ENCODE results near the gene PRR14L. TPM values are rescaled to one million over a fixed set of nuclear protein-coding genes. Genes with fewer than 3 reads are reported as not detected.

PRR14L gene
- polyA plus RNA-seq, 1 donor from 2014 or later = 14.3 TPM

- H3K27ac ChIP-seq (ENCODE audit: low read length) = no peak overlapping the region
- no peaks in the 10 kb centered on the region for H3K9me2 ChIP-seq (ENCODE audit: insufficient read depth, low read length)
- no peak overlapping the region for H3K4me2 ChIP-seq (ENCODE audit: low read length)
- H3K27me3 ChIP-seq (ENCODE audit: insufficient read depth, low read depth, low read length) = no peaks in the 10 kb centered on the region
- no peak overlapping the region for H3K9ac ChIP-seq (ENCODE audit: low read length)
- no peaks in the 10 kb centered on the region for H3K36me3 ChIP-seq (ENCODE audit: insufficient read depth, low read length)
- H3F3A ChIP-seq (ENCODE audit: insufficient read depth, low read length, poor library complexity, severe bottlenecking) = no peaks in the 10 kb centered on the region
- no peak for TF ChIP-seq RAD21 (conservative IDR thresholded peaks at IDR 0.05)
- TF ChIP-seq TAF1 (IDR thresholded peaks at IDR 0.05; ENCODE audit: low read depth) = no peak
- TF ChIP-seq EP300 (conservative IDR thresholded peaks at IDR 0.05; ENCODE audit: poor library complexity, severe bottlenecking) = no peak
- TF ChIP-seq POLR2AphosphoS5 (IDR thresholded peaks at IDR 0.05) = no peak
- no peak for TF ChIP-seq EZH2 (IDR thresholded peaks at IDR 0.05; ENCODE audit: borderline replicate concordance, insufficient read depth, low read length, poor library complexity, severe bottlenecking)
- no peak for TF ChIP-seq MXI1 (conservative IDR thresholded peaks at IDR 0.05; ENCODE audit: poor library complexity, severe bottlenecking)
- TF ChIP-seq, protein P1, sequence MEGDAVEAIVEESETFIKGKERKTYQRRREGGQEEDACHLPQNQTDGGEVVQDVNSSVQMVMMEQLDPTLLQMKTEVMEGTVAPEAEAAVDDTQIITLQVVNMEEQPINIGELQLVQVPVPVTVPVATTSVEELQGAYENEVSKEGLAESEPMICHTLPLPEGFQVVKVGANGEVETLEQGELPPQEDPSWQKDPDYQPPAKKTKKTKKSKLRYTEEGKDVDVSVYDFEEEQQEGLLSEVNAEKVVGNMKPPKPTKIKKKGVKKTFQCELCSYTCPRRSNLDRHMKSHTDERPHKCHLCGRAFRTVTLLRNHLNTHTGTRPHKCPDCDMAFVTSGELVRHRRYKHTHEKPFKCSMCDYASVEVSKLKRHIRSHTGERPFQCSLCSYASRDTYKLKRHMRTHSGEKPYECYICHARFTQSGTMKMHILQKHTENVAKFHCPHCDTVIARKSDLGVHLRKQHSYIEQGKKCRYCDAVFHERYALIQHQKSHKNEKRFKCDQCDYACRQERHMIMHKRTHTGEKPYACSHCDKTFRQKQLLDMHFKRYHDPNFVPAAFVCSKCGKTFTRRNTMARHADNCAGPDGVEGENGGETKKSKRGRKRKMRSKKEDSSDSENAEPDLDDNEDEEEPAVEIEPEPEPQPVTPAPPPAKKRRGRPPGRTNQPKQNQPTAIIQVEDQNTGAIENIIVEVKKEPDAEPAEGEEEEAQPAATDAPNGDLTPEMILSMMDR (IDR thresholded peaks at IDR 0.05; ENCODE audit: poor library complexity, severe bottlenecking) = no peak
- no peak for TF ChIP-seq SMC3 (conservative IDR thresholded peaks at IDR 0.05; ENCODE audit: poor library complexity)
- TF ChIP-seq, protein P2, sequence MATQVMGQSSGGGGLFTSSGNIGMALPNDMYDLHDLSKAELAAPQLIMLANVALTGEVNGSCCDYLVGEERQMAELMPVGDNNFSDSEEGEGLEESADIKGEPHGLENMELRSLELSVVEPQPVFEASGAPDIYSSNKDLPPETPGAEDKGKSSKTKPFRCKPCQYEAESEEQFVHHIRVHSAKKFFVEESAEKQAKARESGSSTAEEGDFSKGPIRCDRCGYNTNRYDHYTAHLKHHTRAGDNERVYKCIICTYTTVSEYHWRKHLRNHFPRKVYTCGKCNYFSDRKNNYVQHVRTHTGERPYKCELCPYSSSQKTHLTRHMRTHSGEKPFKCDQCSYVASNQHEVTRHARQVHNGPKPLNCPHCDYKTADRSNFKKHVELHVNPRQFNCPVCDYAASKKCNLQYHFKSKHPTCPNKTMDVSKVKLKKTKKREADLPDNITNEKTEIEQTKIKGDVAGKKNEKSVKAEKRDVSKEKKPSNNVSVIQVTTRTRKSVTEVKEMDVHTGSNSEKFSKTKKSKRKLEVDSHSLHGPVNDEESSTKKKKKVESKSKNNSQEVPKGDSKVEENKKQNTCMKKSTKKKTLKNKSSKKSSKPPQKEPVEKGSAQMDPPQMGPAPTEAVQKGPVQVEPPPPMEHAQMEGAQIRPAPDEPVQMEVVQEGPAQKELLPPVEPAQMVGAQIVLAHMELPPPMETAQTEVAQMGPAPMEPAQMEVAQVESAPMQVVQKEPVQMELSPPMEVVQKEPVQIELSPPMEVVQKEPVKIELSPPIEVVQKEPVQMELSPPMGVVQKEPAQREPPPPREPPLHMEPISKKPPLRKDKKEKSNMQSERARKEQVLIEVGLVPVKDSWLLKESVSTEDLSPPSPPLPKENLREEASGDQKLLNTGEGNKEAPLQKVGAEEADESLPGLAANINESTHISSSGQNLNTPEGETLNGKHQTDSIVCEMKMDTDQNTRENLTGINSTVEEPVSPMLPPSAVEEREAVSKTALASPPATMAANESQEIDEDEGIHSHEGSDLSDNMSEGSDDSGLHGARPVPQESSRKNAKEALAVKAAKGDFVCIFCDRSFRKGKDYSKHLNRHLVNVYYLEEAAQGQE (IDR thresholded peaks at IDR 0.05; ENCODE audit: borderline replicate concordance) = no peak
- no peaks in the 10 kb centered on the region for H3K9me3 ChIP-seq (ENCODE audit: low read length)
- no peak overlapping the region for H2AFZ ChIP-seq (ENCODE audit: low read depth, low read length)
- H3K4me3 ChIP-seq (ENCODE audit: low read length) = no peak overlapping the region
- H3K79me2 ChIP-seq (replicated peaks; ENCODE audit: insufficient read depth, low read length) = peaks cover 15% of the 10 kb centered on the region
- no peaks in the 10 kb centered on the region for H4K20me1 ChIP-seq (ENCODE audit: insufficient read depth)
Measured at GRCh38 chr22:31726692-31727091, 23.2 kb downstream of the PRR14L start.

DNA sequence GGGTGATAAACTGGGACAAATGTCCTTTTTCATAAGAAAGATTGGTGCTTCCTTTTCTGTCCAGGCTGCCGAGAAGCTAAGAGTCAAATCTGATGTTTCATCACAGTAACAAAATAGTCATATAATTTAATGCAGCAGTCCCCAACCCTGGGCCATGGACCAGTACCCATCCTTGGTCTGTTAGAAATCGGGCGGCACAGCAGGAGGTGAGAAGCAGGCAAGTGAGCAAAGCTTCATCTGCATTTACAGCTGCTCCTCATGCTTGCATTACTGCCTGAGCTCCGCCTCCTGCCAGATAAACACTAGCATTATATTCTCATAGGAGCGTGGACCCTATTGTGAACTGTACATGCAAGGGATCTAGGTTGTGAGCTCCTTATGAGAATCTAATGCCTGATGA lies 26.2 kb downstream of the PRR14L start:
- H3K4me3 ChIP-seq (ENCODE audit: low read length) = no peak overlapping the region
- no peak overlapping the region for H2AFZ ChIP-seq (ENCODE audit: low read depth, low read length)
- no peak overlapping the region for H3K4me2 ChIP-seq (ENCODE audit: low read length)
- no peaks in the 10 kb centered on the region for H3F3A ChIP-seq (ENCODE audit: insufficient read depth, low read length, poor library complexity, severe bottlenecking)
- TF ChIP-seq EP300 (conservative IDR thresholded peaks at IDR 0.05; ENCODE audit: poor library complexity, severe bottlenecking) (no peak), SMC3 (conservative IDR thresholded peaks at IDR 0.05; ENCODE audit: poor library complexity) (no peak), MXI1 (conservative IDR thresholded peaks at IDR 0.05; ENCODE audit: poor library complexity, severe bottlenecking) (no peak), RAD21 (conservative IDR thresholded peaks at IDR 0.05) (no peak), POLR2AphosphoS5 (IDR thresholded peaks at IDR 0.05) (no peak), EZH2 (IDR thresholded peaks at IDR 0.05; ENCODE audit: borderline replicate concordance, insufficient read depth, low read length, poor library complexity, severe bottlenecking) (no peak), TAF1 (IDR thresholded peaks at IDR 0.05; ENCODE audit: low read depth) (no peak)
- TF ChIP-seq, protein P1 (IDR thresholded peaks at IDR 0.05; ENCODE audit: poor library complexity, severe bottlenecking) = no peak
- TF ChIP-seq, protein P2 (IDR thresholded peaks at IDR 0.05; ENCODE audit: borderline replicate concordance) = no peak
- H4K20me1 ChIP-seq (ENCODE audit: insufficient read depth) = no peaks in the 10 kb centered on the region
- H3K9ac ChIP-seq (ENCODE audit: low read length) = no peak overlapping the region
- no peaks in the 10 kb centered on the region for H3K9me2 ChIP-seq (ENCODE audit: insufficient read depth, low read length)
- H3K9me3 ChIP-seq (ENCODE audit: low read length) = no peaks in the 10 kb centered on the region
- H3K36me3 ChIP-seq (ENCODE audit: insufficient read depth, low read length) = no peaks in the 10 kb centered on the region
- H3K27me3 ChIP-seq (ENCODE audit: insufficient read depth, low read depth, low read length) = no peaks in the 10 kb centered on the region
- no peak overlapping the region for H3K27ac ChIP-seq (ENCODE audit: low read length)
- peaks cover 8% of the 10 kb centered on the region for H3K79me2 ChIP-seq (replicated peaks; ENCODE audit: insufficient read depth, low read length)

Measured in neural cell (in vitro differentiated cells).